SH-SY5Y (cell line): ENCODE measurements around the gene MXD4.

ENCODE experiments used
- GATA2 ChIP-seq: IDR thresholded peaks from 2 replicates; pipeline ENCODE4 v1.6.1; 2011; ENCODE audit warnings: mild to moderate bottlenecking, low read depth, low read length
- GATA3 ChIP-seq: IDR thresholded peaks from 2 replicates; pipeline ENCODE4 v1.6.1; 2011; ENCODE audit warnings: low read depth, mild to moderate bottlenecking, low read length, moderate library complexity

DNA sequence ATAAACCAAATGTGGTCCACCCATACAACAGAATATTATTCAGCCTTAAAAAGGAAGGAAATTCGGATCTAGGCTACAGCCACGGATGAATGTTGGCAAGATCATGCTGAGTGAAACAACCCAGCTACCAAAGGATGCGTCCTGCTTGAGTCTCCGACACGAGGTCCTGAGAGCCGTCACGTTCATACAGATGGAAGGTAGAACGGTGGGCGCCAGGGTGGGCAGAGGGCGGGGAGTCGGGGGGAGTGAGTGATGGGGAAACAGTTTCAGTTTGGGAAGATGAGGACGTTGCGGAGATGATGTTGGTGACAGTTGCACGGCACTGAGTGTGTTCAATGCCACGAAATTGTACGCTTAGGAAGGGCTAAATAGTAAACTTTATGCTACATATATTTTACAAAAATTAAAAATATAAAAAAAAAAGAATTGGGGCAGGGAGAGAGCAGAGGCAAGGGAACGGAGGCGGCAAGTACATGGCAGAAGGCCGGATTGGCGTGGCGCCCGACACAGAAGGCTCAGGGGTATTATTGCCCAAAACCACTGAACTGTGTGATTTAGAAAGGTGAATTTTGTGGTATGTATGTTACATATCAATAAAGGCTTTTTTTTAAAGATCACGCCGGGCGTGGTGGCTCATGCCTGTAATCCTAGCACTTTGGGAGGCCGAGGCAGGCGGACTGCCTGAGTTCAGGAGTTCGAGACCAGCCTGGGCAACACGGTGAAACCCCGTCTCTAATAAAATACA, 14.8 kb upstream of the MXD4 start:
- TF ChIP-seq GATA2 (no peak), GATA3 (no peak)
